ENCODE measurements around the gene TNFAIP8L2.

The TNFAIP8L2 gene

DNA sequence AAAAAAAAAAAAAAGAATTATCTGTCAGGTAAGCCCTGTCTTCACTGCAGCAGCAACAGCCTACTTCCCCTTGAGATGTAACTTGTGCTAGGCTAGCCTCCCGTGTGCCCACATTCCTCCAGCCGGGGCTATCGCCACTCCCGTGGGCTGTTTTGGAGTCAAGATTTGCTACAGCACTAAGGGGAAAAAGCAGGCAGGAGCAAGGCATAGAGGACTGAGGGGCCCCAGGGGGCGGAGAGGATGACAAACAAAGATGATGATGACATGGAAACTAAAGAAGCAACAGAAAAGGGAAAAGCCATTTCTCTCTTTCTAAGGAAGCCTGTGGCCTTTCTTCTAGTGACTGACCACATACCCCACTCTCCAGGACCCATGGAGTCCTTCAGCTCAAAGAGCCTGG, 1.9 kb downstream of the TNFAIP8L2 start:
- Histone ChIP-seq H3K27me3 (ENCODE audit: low read depth) (no peaks in the 10 kb centered on the region), H3K4me3 (no peak overlapping the region)
- in situ Hi-C loops (cut with MboI; ENCODE audit: low sequenced_read_pairs), result loop anchor here (5.0 kb wide), 1 partner anchor 66 kb away; no protein-coding TSS in a partner anchor

DNA sequence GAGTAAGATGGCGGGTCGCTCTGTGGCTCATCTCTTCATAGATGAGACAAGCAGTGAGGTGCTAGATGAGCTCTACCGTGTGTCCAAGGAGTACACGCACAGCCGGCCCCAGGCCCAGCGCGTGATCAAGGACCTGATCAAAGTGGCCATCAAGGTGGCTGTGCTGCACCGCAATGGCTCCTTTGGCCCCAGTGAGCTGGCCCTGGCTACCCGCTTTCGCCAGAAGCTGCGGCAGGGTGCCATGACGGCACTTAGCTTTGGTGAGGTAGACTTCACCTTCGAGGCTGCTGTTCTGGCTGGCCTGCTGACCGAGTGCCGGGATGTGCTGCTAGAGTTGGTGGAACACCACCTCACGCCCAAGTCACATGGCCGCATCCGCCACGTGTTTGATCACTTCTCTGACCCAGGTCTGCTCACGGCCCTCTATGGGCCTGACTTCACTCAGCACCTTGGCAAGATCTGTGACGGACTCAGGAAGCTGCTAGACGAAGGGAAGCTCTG, 2.4 kb downstream of the TNFAIP8L2 start:
- in situ Hi-C loops (cut with MboI; ENCODE audit: low sequenced_read_pairs), result loop anchor here (5.0 kb wide), 1 partner anchor 66 kb away; no protein-coding TSS in a partner anchor
- peaks cover 8% of the 10 kb centered on the region for H3K36me3 ChIP-seq (replicated peaks)
- no peak overlapping the region for H3K4me3 ChIP-seq
- no peaks in the 10 kb centered on the region for H3K9me3 ChIP-seq
- H3K4me1 ChIP-seq, result no peaks in the 10 kb centered on the region
- no peaks in the 10 kb centered on the region for H3K27me3 ChIP-seq (ENCODE audit: low read depth)
- no peak for DNase-seq (ENCODE audit: low spot score in 2 of 2)

More for the DNA sequence above, 1.9 kb downstream of the TNFAIP8L2 start:
- no peaks in the 10 kb centered on the region for H3K4me1 ChIP-seq
- H3K36me3 ChIP-seq (replicated peaks), result peaks cover 8% of the 10 kb centered on the region
- DNase-seq (ENCODE audit: low spot score in 2 of 2), result no peak
- H3K9me3 ChIP-seq, result no peaks in the 10 kb centered on the region

DNA sequence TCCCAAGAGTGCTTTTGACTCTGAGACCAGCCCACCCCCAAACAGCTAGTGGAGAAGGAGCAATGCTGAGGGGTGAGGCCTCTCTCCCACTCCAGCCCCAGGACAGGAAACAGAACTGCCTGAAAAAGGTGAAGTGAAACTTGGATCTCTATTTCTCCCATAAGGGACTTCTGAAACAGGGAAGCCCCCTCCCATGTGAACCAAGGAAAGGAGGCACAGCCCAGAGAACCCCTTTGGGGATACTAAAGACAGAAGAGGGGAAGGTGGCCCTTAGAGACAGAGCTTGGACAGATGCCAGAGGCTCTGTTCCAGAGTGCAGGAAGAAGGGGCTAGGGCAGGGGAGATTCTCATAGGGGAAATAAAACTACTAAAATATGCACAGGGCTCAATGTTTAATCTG, 2.9 kb downstream of the TNFAIP8L2 start:
- Histone ChIP-seq H3K36me3 (replicated peaks) (peaks cover 8% of the 10 kb centered on the region), H3K9me3 (no peaks in the 10 kb centered on the region), H3K4me1 (no peaks in the 10 kb centered on the region; the same call in 1 of the 2 replicates), H3K4me3 (no peak overlapping the region), H3K27me3 (ENCODE audit: low read depth) (no peaks in the 10 kb centered on the region)
- DNase-seq (ENCODE audit: low spot score in 2 of 2), result no peak
- in situ Hi-C loops (cut with MboI; ENCODE audit: low sequenced_read_pairs), result loop anchor here (5.0 kb wide), 1 partner anchor 67 kb away; no protein-coding TSS in a partner anchor

DNA sequence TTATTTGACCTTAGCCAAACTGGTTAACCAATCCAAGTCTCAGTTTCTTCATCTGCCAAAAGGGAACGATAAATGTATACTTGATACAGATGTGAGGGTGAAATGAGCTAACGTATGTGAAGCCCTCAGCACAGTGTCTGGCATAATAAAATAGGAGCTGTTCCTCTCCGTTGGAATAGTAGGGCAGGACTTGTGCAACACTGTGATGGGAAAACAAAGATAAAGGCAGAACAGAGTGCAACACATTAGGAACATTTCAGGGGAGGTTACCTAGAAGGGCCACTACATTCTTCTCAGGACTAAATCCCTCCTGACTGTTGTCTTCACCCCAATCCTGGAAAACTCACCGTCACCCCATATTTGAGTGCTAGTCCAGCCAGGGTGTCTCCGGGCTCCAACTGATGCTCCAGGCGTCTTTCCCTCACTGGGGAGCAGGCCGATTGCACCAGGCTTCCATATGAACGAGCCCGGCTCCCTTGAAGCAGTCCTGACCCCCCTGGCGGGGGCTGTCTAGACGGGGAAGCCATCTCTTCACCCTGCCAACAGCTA, 8.4 kb downstream of the TNFAIP8L2 start:
- no peak for DNase-seq (ENCODE audit: low spot score in 2 of 2)
- H3K36me3 ChIP-seq (replicated peaks), result peaks cover 12% of the 10 kb centered on the region
- in situ Hi-C loops (cut with MboI; ENCODE audit: low sequenced_read_pairs), result no loop called here

DNA sequence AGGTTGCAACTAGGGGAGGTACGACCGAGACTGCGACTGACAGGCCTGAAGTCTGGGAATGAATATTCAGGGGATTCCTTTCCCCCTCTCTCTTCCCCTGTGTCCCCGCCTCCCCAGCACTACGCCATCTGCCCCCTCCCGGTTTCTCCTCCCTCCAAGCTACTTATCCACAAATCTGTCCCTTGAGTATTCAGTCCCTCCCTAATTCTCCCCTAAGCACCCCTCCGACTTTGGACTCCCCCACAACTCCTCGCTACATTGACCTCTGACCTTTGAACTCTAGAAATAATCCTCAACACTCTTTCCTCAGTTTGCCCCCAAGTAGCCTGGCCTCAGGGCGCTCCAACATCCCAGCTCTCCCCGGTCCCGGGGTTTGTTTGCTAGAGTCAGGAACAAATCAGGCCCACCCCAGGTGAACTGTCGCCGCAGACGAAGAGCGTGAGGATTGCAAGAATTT, 8.9 kb downstream of the TNFAIP8L2 start:
- H3K4me3 ChIP-seq, result peak overlapping the region; percentile 87
- in situ Hi-C loops (cut with MboI; ENCODE audit: low sequenced_read_pairs), result no loop called here
- no peaks in the 10 kb centered on the region for H3K27me3 ChIP-seq (ENCODE audit: low read depth)
- peaks cover 12% of the 10 kb centered on the region for H3K36me3 ChIP-seq (replicated peaks)
- peaks cover 10% of the 10 kb centered on the region for H3K4me1 ChIP-seq
- peak; percentile 37 to 69 for DNase-seq (ENCODE audit: low spot score in 2 of 2)
- H3K9me3 ChIP-seq, result no peaks in the 10 kb centered on the region

More for the DNA sequence above, 8.4 kb downstream of the TNFAIP8L2 start:
- H3K4me1 ChIP-seq, result peaks cover 10% of the 10 kb centered on the region
- no peaks in the 10 kb centered on the region for H3K9me3 ChIP-seq
- no peaks in the 10 kb centered on the region for H3K27me3 ChIP-seq (ENCODE audit: low read depth)
- peak overlapping the region; percentile 87 for H3K4me3 ChIP-seq

DNA sequence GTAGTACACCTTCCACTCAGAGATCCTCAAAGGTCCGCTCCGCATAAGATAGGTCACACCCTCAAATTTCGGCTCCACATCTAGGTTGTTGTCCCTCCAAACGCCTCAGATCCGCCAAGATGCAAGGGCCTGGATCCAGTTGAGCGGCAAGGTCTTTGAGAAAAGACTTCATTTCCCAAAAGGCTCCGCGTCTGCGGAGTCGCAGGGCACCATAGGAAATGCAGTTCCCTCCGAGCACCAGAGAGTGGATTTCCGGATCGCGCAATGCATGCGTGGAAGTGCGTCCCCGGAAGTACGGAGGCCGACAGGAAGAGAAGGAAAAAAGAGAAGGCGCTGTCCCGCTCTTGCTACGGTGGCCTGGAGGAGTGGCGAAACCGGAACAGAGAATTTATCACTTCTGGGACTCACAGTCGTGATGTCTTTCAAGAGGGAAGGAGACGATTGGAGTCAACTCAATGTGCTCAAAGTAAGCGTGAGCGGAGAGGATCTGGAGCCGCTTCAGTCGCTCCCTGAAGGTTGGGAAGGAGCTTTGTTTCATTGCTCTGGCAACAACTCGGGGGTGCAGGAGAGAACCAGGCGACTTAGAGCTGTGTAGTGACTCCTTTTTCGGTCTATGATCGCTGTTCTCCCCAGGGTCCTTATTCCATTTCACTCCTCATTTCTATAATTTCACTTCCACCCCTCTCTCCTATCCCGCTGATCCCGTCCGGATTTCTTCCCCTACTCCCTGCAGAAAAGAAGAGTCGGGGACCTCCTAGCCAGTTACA, 9.5 kb downstream of the TNFAIP8L2 start, which contains the start of the genes LYSMD1 and SCNM1:
LYSMD1 (minus strand) TSS at position 165 of the 767 bp plus-strand sequence. CDS start 644 bp downstream, outside the sequence.
SCNM1 (plus strand) TSS at position 407 of the 767 bp plus-strand sequence; CDS start at position 416, 9 bp downstream.
- DNase-seq (ENCODE audit: low spot score in 2 of 2), result peak; percentile 97
- in situ Hi-C loops (cut with MboI; ENCODE audit: low sequenced_read_pairs), result no loop called here
- Histone ChIP-seq H3K9me3 (no peaks in the 10 kb centered on the region), H3K36me3 (replicated peaks) (peaks cover 5% of the 10 kb centered on the region), H3K27me3 (ENCODE audit: low read depth) (no peaks in the 10 kb centered on the region), H3K4me3 (peak within 1 kb of the TSS; percentile 87), H3K4me1 (peaks cover 10% of the 10 kb centered on the region)

DNA sequence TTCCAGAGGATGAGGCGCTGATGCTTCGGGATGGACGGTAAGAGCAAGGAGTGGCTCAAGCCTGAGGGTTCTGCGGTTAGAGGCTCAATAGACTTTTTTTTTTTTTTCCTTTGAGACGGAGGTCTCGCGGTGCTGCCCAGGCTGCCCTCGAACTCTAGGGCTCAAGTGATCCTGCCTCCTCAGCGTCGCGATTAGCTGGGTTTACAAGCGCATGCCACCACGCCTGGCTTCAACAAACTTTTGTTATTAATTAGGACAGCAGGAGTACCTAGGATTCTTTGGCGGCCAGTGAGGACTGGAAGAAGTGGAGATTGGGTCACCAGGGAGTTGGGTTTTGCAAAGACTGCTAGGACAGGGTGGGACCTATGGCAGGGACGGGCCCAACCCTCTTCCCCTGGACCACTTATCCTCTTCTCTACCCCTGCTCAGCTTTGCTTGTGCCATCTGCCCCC, 10.1 kb downstream of the TNFAIP8L2 start:
- in situ Hi-C loops (cut with MboI; ENCODE audit: low sequenced_read_pairs), result no loop called here
- Histone ChIP-seq H3K4me1 (peaks cover 10% of the 10 kb centered on the region), H3K4me3 (peak overlapping the region; percentile 87), H3K27me3 (ENCODE audit: low read depth) (no peaks in the 10 kb centered on the region), H3K36me3 (replicated peaks) (peaks cover 4% of the 10 kb centered on the region), H3K9me3 (no peaks in the 10 kb centered on the region)
- peak in 1 of 2 experiments; percentile 47 for DNase-seq (ENCODE audit: low spot score in 2 of 2)

DNA sequence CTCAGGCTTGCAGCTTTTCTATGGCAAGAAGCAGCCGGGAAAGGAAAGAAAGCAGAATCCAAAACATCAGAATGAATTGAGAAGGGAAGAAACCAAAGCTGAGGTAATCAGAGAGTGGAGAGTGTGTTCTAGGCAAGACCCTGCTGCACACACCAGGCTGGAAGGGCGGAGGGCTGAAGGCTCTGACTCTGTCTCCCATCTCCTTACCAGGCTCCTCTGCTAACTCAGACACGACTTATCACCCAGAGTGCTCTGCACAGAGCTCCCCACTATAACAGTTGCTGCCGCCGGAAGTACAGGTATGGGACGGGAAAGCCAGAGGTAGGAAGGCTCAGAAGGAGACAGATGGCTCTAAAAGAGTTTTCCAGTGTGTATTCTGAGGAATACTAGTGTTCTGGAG, 10.7 kb downstream of the TNFAIP8L2 start:
- H3K4me3 ChIP-seq, result peak overlapping the region; percentile 87
- no peaks in the 10 kb centered on the region for H3K9me3 ChIP-seq
- in situ Hi-C loops (cut with MboI; ENCODE audit: low sequenced_read_pairs), result no loop called here
- DNase-seq (ENCODE audit: low spot score in 2 of 2), result no peak
- peaks cover 4% of the 10 kb centered on the region for H3K36me3 ChIP-seq (replicated peaks)
- peaks cover 10% of the 10 kb centered on the region for H3K4me1 ChIP-seq
- no peaks in the 10 kb centered on the region for H3K27me3 ChIP-seq (ENCODE audit: low read depth)

DNA sequence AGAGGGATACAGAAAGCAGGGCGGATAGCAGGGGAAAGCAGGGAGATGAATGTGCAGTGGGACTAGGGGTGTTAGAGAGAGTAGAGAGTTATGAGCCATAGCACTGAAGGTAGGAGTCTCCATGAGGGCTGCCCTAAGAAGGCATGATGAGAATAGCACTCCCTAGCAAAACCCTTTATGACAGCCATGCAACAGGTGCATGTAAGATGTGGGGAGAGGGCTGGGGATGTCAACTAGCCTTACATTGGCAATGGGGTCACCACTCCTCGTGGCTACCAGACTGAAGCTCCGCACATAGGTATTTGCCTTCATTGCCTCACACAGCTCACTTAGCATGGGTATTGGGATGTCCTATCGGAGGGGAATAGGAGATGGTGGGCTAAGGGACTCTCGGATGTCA, 14.7 kb downstream of the TNFAIP8L2 start:
- DNase-seq (ENCODE audit: low spot score in 2 of 2), result no peak
- Histone ChIP-seq H3K4me1 (peaks cover 4% of the 10 kb centered on the region; the same call in 1 of the 2 replicates), H3K9me3 (no peaks in the 10 kb centered on the region), H3K27me3 (ENCODE audit: low read depth) (no peaks in the 10 kb centered on the region), H3K36me3 (replicated peaks) (peaks cover 21% of the 10 kb centered on the region), H3K4me3 (no peak overlapping the region)
- in situ Hi-C loops (cut with MboI; ENCODE audit: low sequenced_read_pairs), result no loop called here

DNA sequence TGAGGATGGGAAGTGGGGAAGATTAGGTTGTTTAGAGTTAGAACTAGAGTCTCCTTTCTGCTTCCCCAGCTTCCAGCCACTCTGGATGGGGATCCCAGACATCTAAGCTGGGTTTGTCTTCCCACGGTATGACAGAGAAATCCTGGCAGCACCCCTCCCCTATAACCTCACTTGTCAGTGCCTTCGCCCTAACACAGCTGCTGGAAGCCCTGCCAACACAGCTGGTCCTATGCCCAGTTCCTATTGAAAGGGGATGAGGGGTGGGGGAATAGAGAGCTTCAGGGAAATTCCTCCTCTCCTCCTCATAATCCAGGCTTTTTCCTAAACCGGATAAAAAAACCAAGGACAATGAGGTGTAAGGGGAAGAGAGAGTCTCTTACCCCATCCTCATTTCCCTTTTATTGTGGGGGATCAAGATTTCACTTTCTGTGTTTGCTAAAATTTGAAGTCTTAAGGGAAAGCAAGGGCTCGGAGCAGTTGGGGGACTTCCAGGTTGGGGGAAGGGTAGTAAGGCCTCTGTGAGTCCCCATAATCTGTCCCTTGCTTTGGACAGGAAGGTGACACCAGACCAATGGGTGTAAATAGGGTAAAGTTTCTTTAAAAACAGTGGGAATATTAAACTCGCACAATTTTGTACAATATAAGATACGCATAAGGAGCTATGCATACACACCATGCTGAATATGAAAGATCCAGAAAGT, 18.7 kb downstream of the TNFAIP8L2 start:
- H3K27me3 ChIP-seq (ENCODE audit: low read depth), result no peaks in the 10 kb centered on the region
- no peak for DNase-seq (ENCODE audit: low spot score in 2 of 2)
- H3K9me3 ChIP-seq, result no peaks in the 10 kb centered on the region
- no peaks in the 10 kb centered on the region for H3K4me1 ChIP-seq
- no peak overlapping the region for H3K4me3 ChIP-seq
- H3K36me3 ChIP-seq (replicated peaks), result peaks cover 49% of the 10 kb centered on the region
- in situ Hi-C loops (cut with MboI; ENCODE audit: low sequenced_read_pairs), result no loop called here

DNA sequence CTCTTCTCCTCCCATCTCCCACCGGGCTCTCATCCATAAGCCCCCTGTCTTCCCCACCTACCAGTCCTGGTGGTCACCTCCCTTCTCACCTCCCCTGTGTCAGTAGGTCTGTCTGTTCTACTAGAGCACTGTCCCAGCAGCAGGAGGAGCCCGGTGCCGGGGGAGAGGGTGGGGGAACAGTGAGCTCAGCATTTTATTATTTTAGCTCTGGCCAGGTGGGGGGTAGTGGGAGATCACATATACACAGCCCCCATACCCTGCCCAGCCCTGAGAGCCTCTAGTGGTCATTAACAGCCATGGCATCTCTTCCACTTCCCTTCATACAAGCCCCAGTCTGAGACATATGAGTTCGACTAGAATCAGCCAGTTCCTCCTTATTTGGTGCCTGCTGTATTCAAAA, 19.4 kb downstream of the TNFAIP8L2 start, which contains the start of gene TMOD4:
TMOD4 (minus strand) TSS at position 119 of the 400 bp plus-strand sequence. CDS start 1,106 bp downstream, outside the sequence.
- H3K36me3 ChIP-seq (replicated peaks), result peaks cover 54% of the 10 kb centered on the region

DNA sequence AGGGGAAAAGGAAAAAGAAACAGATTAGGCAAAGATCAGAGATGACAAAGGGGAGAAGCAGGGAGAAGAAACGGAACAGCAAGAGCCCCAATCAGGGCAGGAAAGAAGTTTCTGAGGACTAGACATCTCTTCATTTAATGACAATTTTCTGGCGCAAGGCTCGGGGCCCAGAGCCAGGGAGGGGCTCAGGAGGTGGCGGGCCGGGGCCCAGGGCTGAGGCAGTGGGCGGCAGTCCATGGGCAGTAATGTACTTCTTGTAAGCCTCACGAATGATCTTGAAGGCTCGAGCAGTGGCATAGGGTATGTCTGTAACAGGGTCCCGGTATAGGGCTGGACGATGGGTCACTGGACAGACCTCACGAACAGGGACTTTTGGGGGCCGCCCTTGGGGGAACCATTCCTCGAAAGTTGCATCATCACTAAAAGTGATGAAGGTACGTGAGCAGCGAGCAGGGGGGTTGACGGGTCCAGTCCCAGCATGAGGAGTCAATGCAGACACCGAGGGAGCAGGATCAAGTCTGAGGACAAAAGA, 20.1 kb downstream of the TNFAIP8L2 start:
- no peaks in the 10 kb centered on the region for H3K4me1 ChIP-seq
- no peak overlapping the region for H3K4me3 ChIP-seq
- no peaks in the 10 kb centered on the region for H3K9me3 ChIP-seq
- in situ Hi-C loops (cut with MboI; ENCODE audit: low sequenced_read_pairs), result no loop called here
- no peaks in the 10 kb centered on the region for H3K27me3 ChIP-seq (ENCODE audit: low read depth)
- no peak for DNase-seq (ENCODE audit: low spot score in 2 of 2)
- H3K36me3 ChIP-seq (replicated peaks), result peaks cover 58% of the 10 kb centered on the region

More for the DNA sequence above, 19.4 kb downstream of the TNFAIP8L2 start, which contains the start of gene TMOD4:
- H3K4me1 ChIP-seq, result no peaks in the 10 kb centered on the region
- DNase-seq (ENCODE audit: low spot score in 2 of 2), result no peak
- H3K27me3 ChIP-seq (ENCODE audit: low read depth), result no peaks in the 10 kb centered on the region
- no peaks in the 10 kb centered on the region for H3K9me3 ChIP-seq
- H3K4me3 ChIP-seq, result no peak within 1 kb of the TSS
- in situ Hi-C loops (cut with MboI; ENCODE audit: low sequenced_read_pairs), result no loop called here

DNA sequence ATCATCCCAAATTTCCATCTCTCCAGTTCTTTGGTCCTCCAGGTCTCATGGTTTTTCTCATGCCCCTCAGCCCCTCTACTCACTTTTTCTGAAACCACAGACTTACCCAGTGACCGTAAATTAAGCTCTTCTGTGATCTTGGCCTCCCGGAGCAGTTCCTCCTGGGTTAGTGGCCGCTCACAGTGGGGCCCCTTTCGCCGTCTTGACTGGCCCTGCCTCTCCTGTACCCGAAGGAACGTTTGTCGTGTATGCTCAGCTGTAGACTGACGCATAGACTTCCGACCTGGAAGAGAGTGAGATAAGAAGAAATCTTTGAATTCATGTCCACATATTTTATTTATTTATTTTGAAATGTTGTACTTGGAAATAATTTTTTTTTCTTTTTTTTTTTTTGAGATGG, 27.8 kb downstream of the TNFAIP8L2 start:
- in situ Hi-C loops (cut with MboI; ENCODE audit: low sequenced_read_pairs), result no loop called here
- no peak overlapping the region for H3K4me3 ChIP-seq
- H3K36me3 ChIP-seq (replicated peaks), result peaks cover 59% of the 10 kb centered on the region
- H3K27me3 ChIP-seq (ENCODE audit: low read depth), result no peaks in the 10 kb centered on the region
- DNase-seq (ENCODE audit: low spot score in 2 of 2), result no peak
- no peaks in the 10 kb centered on the region; the same call in 1 of the 2 replicates for H3K9me3 ChIP-seq
- peaks cover 3% of the 10 kb centered on the region for H3K4me1 ChIP-seq
